H9 (cell line): ENCODE data around the gene POU3F2. TPM values are rescaled to one million over a fixed set of nuclear protein-coding genes. Genes with fewer than 3 reads are reported as not detected.

ENCODE experiments used
- DNase-seq: peaks from one replicate; pipeline ENCODE4 v3.0.0-alpha.2; 2017
- H2AFZ ChIP-seq: one replicate; pipeline ENCODE4 v1.6.1; 2013; ENCODE audit warnings: mild to moderate bottlenecking, low read length, control low read depth, moderate library complexity
- H2AK5ac ChIP-seq: 2 replicates; pipeline ENCODE4 v1.6.1; 2013; ENCODE audit warnings: low read length, control low read depth, mixed read lengths; ENCODE audit not compliant: insufficient read length
- H2BK120ac ChIP-seq: one replicate; pipeline ENCODE4 v1.6.1; 2013; ENCODE audit warnings: low read depth, mild to moderate bottlenecking, low read length, control low read depth, inconsistent platforms; ENCODE audit not compliant: poor library complexity, severe bottlenecking
- H2BK12ac ChIP-seq: 2 replicates; pipeline ENCODE4 v1.6.1; 2013; ENCODE audit warnings: low read length, control low read depth, mixed read lengths, low read depth; ENCODE audit not compliant: insufficient read length
- H2BK15ac ChIP-seq: 2 replicates; pipeline ENCODE4 v1.6.1; 2013; ENCODE audit warnings: low read depth, low read length, control low read depth
- H2BK20ac ChIP-seq: one replicate; pipeline ENCODE4 v1.6.1; 2013; ENCODE audit warnings: low read depth, mild to moderate bottlenecking, low read length, control low read depth, inconsistent platforms; ENCODE audit not compliant: poor library complexity, severe bottlenecking
- H2BK5ac ChIP-seq: 2 replicates; pipeline ENCODE4 v1.6.1; 2013; ENCODE audit warnings: low read length, control low read depth, mixed read lengths; ENCODE audit not compliant: insufficient read length
- H3K14ac ChIP-seq: 2 replicates; pipeline ENCODE4 v1.6.1; 2013; ENCODE audit warnings: low read length, control low read depth; ENCODE audit not compliant: insufficient read depth
- H3K18ac ChIP-seq: 2 replicates; pipeline ENCODE4 v1.6.1; 2013; ENCODE audit warnings: low read depth, mild to moderate bottlenecking, mixed read lengths, low read length, control low read depth; ENCODE audit not compliant: insufficient read length
- H3K23ac ChIP-seq: 2 replicates; pipeline ENCODE4 v1.6.1; 2013; ENCODE audit warnings: low read length, control low read depth, mixed read lengths, low read depth; ENCODE audit not compliant: insufficient read length
- H3K23me2 ChIP-seq: 2 replicates; pipeline ENCODE4 v1.6.1; 2013; ENCODE audit warnings: low read depth, mild to moderate bottlenecking, mixed read lengths, low read length, control low read depth; ENCODE audit not compliant: insufficient read length, poor library complexity, severe bottlenecking
- H3K27ac ChIP-seq: 2 replicates; pipeline ENCODE4 v1.5.1; 2013; ENCODE audit warnings: low read length, control low read depth, mixed read lengths, low read depth; ENCODE audit not compliant: insufficient read length
- H3K27me3 ChIP-seq: 2 replicates; pipeline ENCODE4 v1.6.1; 2013; ENCODE audit warnings: low read length, control low read depth, inconsistent platforms; ENCODE audit not compliant: insufficient read depth
- H3K4ac ChIP-seq: 2 replicates; pipeline ENCODE4 v1.6.1; 2013; ENCODE audit warnings: low read depth, mild to moderate bottlenecking, control low read depth, inconsistent platforms, low read length, moderate library complexity
- H3K4me1 ChIP-seq: 2 replicates; pipeline ENCODE4 v1.6.1; 2013; ENCODE audit warnings: low read length, control low read depth, inconsistent platforms; ENCODE audit not compliant: insufficient read depth
- H3K4me2 ChIP-seq: 2 replicates; pipeline ENCODE4 v1.6.1; 2013; ENCODE audit warnings: low read length, control low read depth, mixed read lengths; ENCODE audit not compliant: insufficient read length, insufficient read depth
- H3K56ac ChIP-seq: 2 replicates; pipeline ENCODE4 v1.6.1; 2013; ENCODE audit warnings: low read depth, mild to moderate bottlenecking, mixed read lengths, low read length, control low read depth; ENCODE audit not compliant: insufficient read length
- H3K79me1 ChIP-seq: 2 replicates; pipeline ENCODE4 v1.6.1; 2013; ENCODE audit warnings: low read depth, mild to moderate bottlenecking, moderate library complexity, low read length, control low read depth, inconsistent platforms; ENCODE audit not compliant: insufficient read depth, poor library complexity, severe bottlenecking
- H3K79me2 ChIP-seq: 2 replicates; pipeline ENCODE4 v1.6.1; 2013; ENCODE audit warnings: low read length, control low read depth, inconsistent platforms; ENCODE audit not compliant: insufficient read depth
- H3K9ac ChIP-seq: 2 replicates; pipeline ENCODE4 v1.6.1; 2013; ENCODE audit warnings: low read length, control low read depth, mixed read lengths; ENCODE audit not compliant: insufficient read length; ENCODE audit errors: extremely low read depth
- H3K9me3 ChIP-seq: one replicate; pipeline ENCODE4 v1.6.1; 2013; ENCODE audit warnings: low read depth, low read length, inconsistent platforms; ENCODE audit not compliant: control insufficient read depth
- H3T11ph ChIP-seq: one replicate; pipeline ENCODE4 v1.6.1; 2013; ENCODE audit warnings: mild to moderate bottlenecking, low read length, control low read depth, inconsistent platforms
- H4K20me1 ChIP-seq: one replicate; pipeline ENCODE4 v1.6.1; 2013; ENCODE audit not compliant: control insufficient read depth, insufficient read length, insufficient read depth
- H4K5ac ChIP-seq: 2 replicates; pipeline ENCODE4 v1.6.1; 2013; ENCODE audit warnings: low read depth, mild to moderate bottlenecking, mixed read lengths, low read length, control low read depth; ENCODE audit not compliant: insufficient read length
- H4K8ac ChIP-seq: replicated peaks from 2 replicates; pipeline ENCODE4 v1.6.1; 2013; ENCODE audit warnings: low read length, control low read depth, mixed read lengths, low read depth; ENCODE audit not compliant: insufficient read length
- H4K91ac ChIP-seq: 2 replicates; pipeline ENCODE4 v1.6.1; 2013; ENCODE audit warnings: low read depth, mild to moderate bottlenecking, moderate library complexity, mixed read lengths, low read length, control low read depth; ENCODE audit not compliant: insufficient read length
- H3K27ac Mint-ChIP-seq, 3 experiments: 2 replicates in 2 of 3; 3 replicates in 1 of 3; pipeline ENCODE4 v1.8.0; 2020 to 2021; ENCODE audit warnings: mixed read lengths in 3 of 3, mild to moderate bottlenecking in 1 of 3, moderate library complexity in 1 of 3
- H3K27me3 Mint-ChIP-seq: 2 replicates; pipeline ENCODE4 v1.8.0; 2021; ENCODE audit warnings: low read depth, mild to moderate bottlenecking, moderate library complexity, mixed read lengths
- H3K36me3 Mint-ChIP-seq, 3 experiments: 2 replicates in 2 of 3; 3 replicates in 1 of 3; pipeline ENCODE4 v1.8.0; 2020 to 2021; ENCODE audit warnings: low read depth in 3 of 3, mixed read lengths in 3 of 3; ENCODE audit not compliant: insufficient read depth in 1 of 3
- H3K4me1 Mint-ChIP-seq, 2 experiments: 2 replicates each; pipeline ENCODE4 v1.8.0; 2020; ENCODE audit warnings: mixed read lengths in 2 of 2
- H3K4me3 Mint-ChIP-seq, 2 experiments: 2 replicates in 1 of 2; 3 replicates in 1 of 2; pipeline ENCODE4 v1.8.0; 2020 to 2021; ENCODE audit warnings: mild to moderate bottlenecking in 2 of 2, mixed read lengths in 2 of 2, moderate library complexity in 1 of 2
- H3K9me3 Mint-ChIP-seq, 2 experiments: 2 replicates in 1 of 2; 3 replicates in 1 of 2; pipeline ENCODE4 v1.8.0; 2020; ENCODE audit warnings: mild to moderate bottlenecking in 2 of 2, mixed read lengths in 2 of 2, moderate library complexity in 1 of 2
- CTCF ChIP-seq: fragments of 200-600 bp; sonication (generic); conservative IDR thresholded peaks from 3 replicates; pipeline ENCODE4 v1.8.0; 2021; ENCODE audit warnings: antibody characterized with exemption, mild to moderate bottlenecking
- WGBS: extraction: QIAGEN DNeasy Blood & Tissue Kit; methylation state at CpG from one replicate; pipeline ENCODE4 v1.1.7; 2013; ENCODE audit warnings: missing lambda C conversion rate, low lambda C conversion rate, mixed read lengths; ENCODE audit not compliant: insufficient read length; ENCODE audit errors: extremely low coverage; 5-methylcytosine and 5-hydroxymethylcytosine counted together
- total RNA-seq: library from RNA; stranded (reverse); gene quantifications from 2 replicates; pipeline ENCODE4 v1.2.1, GENCODE V29; 2021

Gene POU3F2
- total RNA-seq, 1 experiment from 2014 or later = 0.09 TPM

- peaks cover 24% of the 10 kb centered on the region for H3K27me3 ChIP-seq
- H3K27ac Mint-ChIP-seq = no peak overlapping the region
- TF ChIP-seq CTCF = no peak
- H3K23ac ChIP-seq = no peak overlapping the region
- H3K4me1 ChIP-seq = no peaks in the 10 kb centered on the region
- no peak overlapping the region for H3K4me2 ChIP-seq
- DNase-seq = peak; percentile 50
- H3K79me2 ChIP-seq = no peaks in the 10 kb centered on the region
- peaks cover 87% of the 10 kb centered on the region for H3K27me3 Mint-ChIP-seq
- no peak overlapping the region for H2BK120ac ChIP-seq
- no peak overlapping the region for H4K8ac ChIP-seq
- no peak overlapping the region for H3K18ac ChIP-seq
- H3K4me1 Mint-ChIP-seq = peaks cover 23 to 24% of the 10 kb centered on the region in 2 experiments
- H3K36me3 Mint-ChIP-seq = no peaks in the 10 kb centered on the region; a peak in 1 of 7 replicates
- no peaks in the 10 kb centered on the region for H4K20me1 ChIP-seq
- no peak overlapping the region for H3K27ac ChIP-seq
- no peak overlapping the region for H3K14ac ChIP-seq
- peak overlapping the region; percentile 49 to 70; a peak in 3 of 5 replicates for H3K4me3 Mint-ChIP-seq
- H4K91ac ChIP-seq = no peak overlapping the region
- H3K9me3 Mint-ChIP-seq = no peaks in the 10 kb centered on the region; a peak in 1 of 5 replicates
- no peak overlapping the region for H4K5ac ChIP-seq
- H2BK15ac ChIP-seq = no peak overlapping the region
- no peak overlapping the region for H3T11ph ChIP-seq
- WGBS = no CpG with 5 or more reads among the region's 11 CpGs
- H3K9ac ChIP-seq = no peak overlapping the region
- no peak overlapping the region for H3K4ac ChIP-seq
- H3K79me1 ChIP-seq = no peaks in the 10 kb centered on the region
- H3K56ac ChIP-seq = no peak overlapping the region
- H3K9me3 ChIP-seq = no peaks in the 10 kb centered on the region
- no peak overlapping the region for H2AK5ac ChIP-seq
- H2BK5ac ChIP-seq = no peak overlapping the region
- no peak overlapping the region for H2BK12ac ChIP-seq
- H2AFZ ChIP-seq = no peak overlapping the region
- no peak overlapping the region for H2BK20ac ChIP-seq
- peaks cover 16% of the 10 kb centered on the region for H3K23me2 ChIP-seq
Observed at GRCh38 chr6:98847416-98847778, 13.0 kb downstream of the POU3F2 start.
